NCI-H2196 (cell line): Measurements from ENCODE around the gene TMEM198.

Experiments
- DNase-seq: peaks from one replicate; lab custom pipeline; 2025; ENCODE audit not compliant: unreplicated experiment; lab: John Stamatoyannopoulos, UW

Gene TMEM198

GRCh38 chr2:219575566-219576504 lies 32.0 kb downstream of the TMEM198 start:
- DNase-seq, result no peak

GRCh38 chr2:219576505-219577388 lies 32.9 kb downstream of the TMEM198 start:
- no peak for DNase-seq

- DNase-seq, result no peak
These were observed 35.2 kb downstream of the TMEM198 start for GRCh38 chr2:219578811-219579613.

- DNase-seq, result no peak
These were observed 37.5 kb downstream of the TMEM198 start for GRCh38 chr2:219581346-219581745.

DNA sequence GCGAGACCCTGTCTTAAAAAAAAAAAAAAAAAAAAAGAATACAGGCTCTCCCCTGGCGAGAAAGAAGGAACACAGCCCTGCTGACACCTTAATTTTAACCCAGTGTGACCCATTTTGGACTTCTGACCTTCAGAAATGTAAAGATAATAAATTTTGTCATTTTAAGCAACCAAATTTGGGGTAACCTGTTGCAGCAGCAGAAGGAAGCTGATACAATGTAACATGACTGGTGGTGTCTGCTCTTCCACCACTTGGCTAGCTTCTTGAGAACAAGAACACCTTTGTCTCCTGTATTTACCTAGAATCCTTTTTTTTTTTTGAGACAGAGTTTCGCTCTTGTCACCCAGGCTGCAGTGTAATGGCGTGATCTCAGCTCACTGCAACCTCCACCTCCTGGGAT lies 47.3 kb downstream of the TMEM198 start:
- DNase-seq, result no peak

- DNase-seq, result no peak
These were observed 48.9 kb downstream of the TMEM198 start for GRCh38 chr2:219592736-219593135.

DNA sequence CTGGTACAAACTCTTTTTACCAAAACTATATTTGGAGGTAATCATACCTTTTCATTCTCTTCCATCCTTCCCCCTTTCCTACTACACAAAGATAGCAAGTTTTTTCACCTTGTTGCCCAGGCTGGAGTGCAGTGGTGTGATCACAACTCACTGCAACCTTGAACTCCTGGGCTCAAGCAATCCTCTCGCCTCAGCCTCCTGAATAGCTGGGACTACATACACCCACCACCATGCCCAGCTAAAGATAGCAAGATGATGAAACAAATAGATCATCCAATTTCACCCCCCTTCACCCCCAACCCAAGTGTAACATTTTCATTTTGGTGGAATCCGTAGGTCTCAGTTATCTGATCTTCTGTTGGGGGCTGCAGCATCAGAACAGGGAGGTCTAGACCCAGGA lies 49.3 kb downstream of the TMEM198 start:
- no peak for DNase-seq

- no peak for DNase-seq
These were observed 51.4 kb downstream of the TMEM198 start for GRCh38 chr2:219595256-219595655.

DNA sequence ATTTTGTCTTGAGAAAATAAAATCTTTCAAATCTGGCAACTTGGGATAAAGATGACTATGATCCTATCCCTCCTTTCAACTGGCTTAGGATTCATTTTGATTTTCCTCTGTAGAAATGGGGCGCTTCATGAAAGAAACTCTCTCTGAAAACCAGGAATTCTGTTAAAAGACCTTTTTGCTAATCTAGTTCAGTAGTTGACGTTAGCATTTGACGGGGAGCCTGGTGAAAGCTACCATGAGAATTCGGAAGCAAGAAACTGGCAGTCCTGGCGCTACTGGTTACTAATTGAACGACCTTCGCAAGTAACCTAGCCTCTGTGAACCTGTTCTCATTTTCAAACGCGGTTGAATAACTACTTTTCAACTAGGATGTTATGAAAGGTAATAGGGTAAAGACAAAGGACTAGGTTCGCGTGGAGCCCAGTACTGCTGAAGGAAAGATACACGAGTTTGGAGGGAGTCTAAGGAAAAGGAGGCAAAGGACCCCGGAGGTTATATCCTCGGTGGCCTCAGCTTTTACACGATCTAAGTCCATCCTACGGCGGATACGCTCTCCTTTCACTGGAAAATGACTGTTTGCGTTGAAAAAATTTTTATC lies 53.2 kb downstream of the TMEM198 start:
- no peak for DNase-seq

GRCh38 chr2:219597552-219598307 lies 53.9 kb downstream of the TMEM198 start, which contains the start of gene STK11IP:
Gene STK11IP (plus strand): TSS chr2:219597857. CDS start chr2:219598120, 263 bp downstream.
- DNase-seq, result peak; percentile 96

DNA sequence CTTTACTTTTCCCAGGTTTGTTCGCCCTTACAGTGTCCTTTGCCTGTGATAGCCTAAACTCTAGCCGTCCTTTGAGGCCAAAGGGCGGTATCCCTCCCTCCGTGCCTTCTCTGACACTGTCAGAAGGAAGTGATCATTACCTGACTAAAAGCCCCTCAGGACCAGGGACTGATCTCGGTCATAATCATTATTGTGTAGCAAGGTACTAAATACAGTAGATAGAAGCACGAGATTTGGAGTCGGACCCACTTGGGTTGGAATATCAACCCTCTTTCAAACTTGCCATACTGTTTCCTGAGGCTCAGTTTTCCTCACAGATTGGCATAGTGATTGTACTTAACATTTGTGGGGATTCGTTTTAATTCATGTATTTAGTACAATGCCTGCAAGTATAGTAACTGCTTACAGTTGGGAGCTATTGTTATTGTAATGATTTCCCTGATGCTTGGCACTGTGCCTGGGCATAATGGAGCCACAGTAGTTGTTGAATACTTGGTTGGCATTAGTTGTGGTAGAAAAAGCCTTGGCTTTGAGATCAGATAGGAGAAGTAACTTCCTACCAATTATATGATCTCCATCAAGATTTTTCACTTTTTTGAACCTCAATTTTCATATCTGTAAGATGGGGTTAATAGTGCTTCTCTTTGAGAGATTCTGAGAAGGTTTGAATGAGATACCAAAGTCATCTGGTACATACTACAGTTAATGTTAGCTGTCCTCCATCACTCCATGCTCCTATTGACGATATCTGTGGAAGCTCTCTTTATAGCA lies 54.7 kb downstream of the TMEM198 start:
- peak; percentile 17 for DNase-seq
